Tibial nerve (tissue), 4 donors: ENCODE results near the gene FBXW2.

Source experiments
- CTCF ChIP-seq, 5 experiments: fragments of 200-600 bp in 3 of 5; fragments of 450-650 bp in 2 of 5; sonication (generic) in 3 of 5; IDR thresholded peaks; one replicate each; pipeline ENCODE4 v1.5.1; 2016 to 2019; ENCODE audit warnings: antibody characterized with exemption in 5 of 5, mild to moderate bottlenecking in 3 of 5, moderate library complexity in 2 of 5
- EP300 ChIP-seq, 2 donors: sonication (generic); formaldehyde crosslinking; IDR thresholded peaks; one replicate each; pipeline ENCODE4 v1.6.1; 2017; ENCODE audit warnings: antibody characterized with exemption in 2 of 2, mild to moderate bottlenecking in 1 of 2

- TF ChIP-seq CTCF (IDR thresholded peaks at IDR 0.05) (no peak), EP300 (IDR thresholded peaks at IDR 0.05) (no peak)
These were observed 76.0 kb downstream of the FBXW2 start for GRCh38 chr9:120717176-120717575.
